NAMALWA (cell line): ENCODE results near the gene PLCL2.
"Not testable (repeated sequence)": the region's sequence is repeated elsewhere in the genome, so short reads cannot be mapped to it uniquely, and the experiment has no call there.

Experiments used
- DNase-seq: peaks from one replicate; pipeline ENCODE4 v3.0.0-alpha.2; 2015; ENCODE audit warnings: low spot score

PLCL2 gene

DNA sequence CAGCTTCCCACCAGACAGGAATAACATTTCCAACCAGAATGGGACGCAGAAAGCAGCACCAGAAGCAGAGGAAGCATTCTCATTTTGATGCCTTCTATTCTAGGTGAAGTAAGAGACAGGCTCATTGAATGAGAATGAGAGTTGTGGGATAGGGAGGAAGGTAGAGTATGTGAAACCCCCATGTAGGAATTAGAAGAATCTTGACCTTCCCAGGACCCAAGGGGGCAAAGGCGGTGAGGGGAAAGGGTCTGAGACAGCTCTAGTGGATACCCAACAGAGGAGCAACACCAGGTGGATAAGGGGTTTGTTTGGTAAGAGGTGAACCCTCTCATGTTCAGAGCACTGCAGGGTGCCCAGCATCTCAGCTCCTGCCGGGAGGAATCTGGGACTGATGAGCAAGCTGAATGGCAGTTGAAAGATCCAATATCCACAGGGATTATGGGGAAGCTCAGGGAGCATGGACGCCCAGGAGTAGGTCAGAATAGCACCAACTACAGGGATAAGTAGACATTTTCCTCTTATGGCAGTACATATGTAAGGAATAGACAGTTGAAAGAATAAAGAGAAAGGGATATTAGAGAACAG is 77.0 kb downstream of the PLCL2 start:
- DNase-seq = no peak

DNA sequence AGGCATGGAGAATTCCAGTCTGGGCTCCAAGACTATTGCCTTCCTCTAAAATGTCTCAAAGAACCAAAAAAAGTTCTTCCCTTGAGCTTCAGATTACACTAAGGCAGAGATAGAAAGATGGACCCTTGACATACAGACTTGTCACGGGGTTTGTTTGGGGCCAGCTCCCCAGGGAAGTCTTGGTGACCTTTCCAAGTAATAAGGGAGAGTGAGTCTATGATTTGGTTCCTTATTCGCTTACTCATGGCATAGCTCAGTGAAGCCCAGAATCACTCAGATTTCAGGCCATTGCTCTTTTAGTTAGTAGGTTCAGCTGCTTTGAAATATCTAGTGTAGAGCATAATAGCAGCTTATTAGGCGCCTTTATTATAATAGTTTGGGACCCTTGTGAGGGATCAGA is 90.3 kb downstream of the PLCL2 start:
- no peak for DNase-seq

DNA sequence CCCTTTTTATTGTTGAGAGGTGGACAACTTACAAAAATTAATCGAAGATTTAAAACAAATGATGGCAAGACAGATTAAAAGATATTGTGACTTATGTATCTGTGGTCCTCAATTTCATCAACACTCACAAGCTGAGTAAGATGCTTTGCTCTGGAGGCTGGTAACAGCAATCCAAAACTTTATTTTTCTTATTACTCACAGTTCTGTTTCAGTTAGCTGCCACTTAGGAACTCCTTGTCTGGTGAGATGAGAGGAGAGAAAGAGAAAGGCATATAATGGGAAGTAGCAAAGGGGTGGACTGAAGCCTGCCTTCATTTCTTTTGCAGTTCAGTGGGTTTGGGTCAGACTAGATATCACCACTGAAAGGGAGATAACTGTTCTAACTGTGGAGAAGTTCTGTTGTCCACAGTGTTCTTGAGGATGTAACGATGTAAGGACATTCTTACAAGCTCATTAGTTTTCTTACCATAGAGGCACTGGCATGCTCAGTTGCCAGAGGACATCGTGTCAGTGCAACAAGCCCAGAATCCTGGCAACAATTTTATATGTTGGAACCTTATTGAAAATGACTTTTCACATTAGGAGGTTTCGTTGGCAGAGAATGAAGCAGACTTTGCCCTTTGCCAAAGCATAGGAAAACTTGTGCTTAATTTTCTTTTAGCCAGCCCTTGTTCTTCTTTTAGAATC is 93.6 kb downstream of the PLCL2 start:
- no peak for DNase-seq

DNA sequence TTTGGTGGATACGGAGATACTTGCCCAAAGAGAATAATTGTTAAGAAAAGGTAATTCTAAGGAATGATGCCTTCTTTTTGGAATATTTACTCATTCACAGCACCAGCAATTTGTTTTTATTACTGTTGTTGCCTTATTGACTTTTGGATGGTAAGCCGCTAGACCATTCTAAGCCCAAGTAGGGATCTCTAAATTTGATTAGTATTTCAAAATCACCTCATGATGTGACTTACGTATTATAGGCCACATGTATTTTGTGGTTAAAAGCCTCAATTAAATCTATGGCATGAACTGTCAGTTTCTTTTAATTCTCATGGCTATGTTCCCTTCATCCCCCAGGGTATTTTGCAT is 94.1 kb downstream of the PLCL2 start:
- DNase-seq = no peak

DNA sequence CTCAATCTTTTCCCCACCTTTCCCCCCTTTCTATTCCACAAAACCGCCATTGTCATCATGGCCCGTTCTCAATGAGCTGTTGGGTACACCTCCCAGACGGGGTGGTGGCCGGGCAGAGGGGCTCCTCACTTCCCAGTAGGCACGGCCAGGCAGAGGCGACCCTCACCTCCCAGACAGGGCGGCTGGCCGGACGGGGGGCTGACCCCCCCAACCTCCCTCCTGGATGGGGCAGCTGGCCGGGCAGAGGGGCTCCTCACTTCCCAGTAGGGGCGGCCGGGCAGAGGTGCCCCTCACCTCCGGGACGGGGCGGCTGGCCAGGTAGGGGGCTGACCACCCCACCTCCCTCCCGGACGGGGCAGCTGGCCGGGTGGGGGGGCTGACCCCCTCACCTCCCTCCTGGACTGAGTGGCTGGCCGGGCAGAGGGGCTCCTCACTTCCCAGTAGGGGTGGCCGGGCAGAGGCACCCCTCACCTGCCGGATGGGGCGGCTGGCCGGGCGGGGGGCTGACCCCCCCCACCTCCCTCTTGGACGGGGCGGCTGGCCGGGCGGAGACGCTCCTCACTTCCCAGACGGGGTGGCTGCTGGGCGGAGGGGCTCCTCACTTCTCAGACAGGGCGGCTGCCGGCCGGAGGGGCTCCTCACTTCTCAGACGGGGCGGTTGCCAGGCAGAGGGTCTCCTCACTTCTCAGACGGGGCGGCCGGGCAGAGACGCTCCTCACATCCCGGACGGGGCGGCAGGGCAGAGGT is 95.2 kb downstream of the PLCL2 start:
- not testable (repeated sequence) for DNase-seq

DNA sequence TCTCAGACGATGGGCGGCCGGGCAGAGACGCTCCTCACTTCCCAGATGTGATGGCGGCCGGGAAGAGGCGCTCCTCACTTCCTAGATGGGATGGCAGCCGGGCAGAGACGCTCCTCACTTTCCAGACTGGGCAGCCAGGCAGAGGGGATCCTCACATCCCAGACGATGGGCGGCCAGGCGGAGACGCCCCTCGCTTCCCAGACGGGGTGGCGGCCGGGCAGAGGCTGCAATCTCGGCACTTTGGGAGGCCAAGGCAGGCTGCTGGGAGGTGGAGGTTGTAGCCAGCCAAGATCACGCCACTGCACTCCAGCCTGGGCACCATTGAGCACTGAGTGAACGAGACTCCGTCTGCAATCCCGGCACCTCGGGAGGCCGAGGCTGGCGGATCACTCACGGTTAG is 95.8 kb downstream of the PLCL2 start:
- DNase-seq = not testable (repeated sequence)

DNA sequence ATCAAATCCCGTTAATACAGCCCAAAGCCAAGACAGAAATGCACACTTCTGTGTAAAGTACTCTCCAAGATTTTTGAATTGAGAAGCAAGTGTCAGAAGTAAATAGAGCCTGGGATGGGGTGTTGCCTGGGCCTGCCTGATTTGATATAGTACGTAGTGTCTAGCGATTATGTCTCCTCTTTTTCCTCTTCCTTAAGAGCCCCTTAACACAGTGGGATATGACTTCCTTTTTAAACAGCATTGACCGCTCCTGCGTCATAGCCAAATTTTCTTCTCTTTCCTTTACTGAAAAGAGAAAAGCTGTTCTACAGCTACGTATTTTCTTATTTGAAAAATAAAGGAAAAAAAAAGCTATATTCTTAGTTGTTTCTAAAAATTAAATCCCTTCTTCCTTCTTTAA is 97.7 kb downstream of the PLCL2 start:
- DNase-seq = no peak

DNA sequence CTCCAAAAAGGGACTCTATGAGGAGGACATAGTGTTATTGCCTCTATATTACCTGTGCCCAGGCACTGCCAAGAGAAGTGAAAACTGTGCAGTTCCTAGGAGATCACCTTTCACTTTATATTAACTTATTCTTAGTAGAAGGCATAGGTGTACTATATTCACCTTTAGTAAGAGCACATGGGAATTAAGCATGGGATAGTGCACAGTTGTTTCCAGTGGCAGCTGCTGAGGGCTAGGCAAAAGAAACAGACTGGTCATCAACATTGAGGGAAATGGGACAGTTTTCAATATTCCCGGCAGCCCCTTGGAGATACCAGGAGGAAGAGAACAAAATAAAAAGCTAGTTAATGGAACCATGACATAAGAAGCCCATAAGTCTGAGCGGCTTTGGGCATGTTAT is 100.9 kb downstream of the PLCL2 start:
- no peak for DNase-seq

DNA sequence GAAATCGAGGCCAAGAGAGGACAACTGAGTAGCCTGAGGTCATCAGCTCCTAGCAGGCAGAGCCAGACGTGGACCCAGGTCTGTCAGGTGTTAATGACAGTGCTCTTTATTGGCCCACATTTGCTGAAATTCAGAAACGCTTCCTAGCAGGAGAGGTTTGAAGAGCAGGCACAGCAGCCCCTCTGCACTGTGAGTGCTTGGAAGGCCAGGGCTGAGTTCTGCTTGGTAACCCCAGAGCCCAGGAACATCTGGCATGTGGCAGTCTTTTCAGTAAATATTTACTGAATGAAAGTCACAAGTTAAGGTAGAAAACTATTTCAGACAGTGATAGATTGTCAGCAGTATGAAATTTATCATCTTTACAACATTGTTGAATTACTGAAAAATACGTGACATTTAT is 102.4 kb downstream of the PLCL2 start:
- no peak for DNase-seq

DNA sequence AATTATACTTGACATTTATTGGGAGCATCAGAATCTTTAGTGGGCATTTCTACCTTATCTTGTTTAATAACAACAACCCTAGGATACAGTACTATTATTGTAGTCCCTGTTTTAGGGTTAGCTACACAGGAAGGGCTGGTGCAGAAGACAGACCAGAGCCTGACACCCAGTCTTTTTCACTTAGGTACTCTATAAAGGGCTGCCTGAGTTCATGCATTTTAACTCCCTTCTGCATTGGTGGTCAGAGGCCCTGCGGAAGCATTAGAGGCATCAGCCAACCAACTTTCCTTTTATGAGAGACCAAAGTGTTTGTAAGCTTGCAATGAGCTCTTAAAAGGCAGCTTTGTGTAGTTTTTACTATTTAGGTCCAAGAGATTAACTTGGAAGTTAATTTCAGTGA is 105.4 kb downstream of the PLCL2 start:
- no peak for DNase-seq

DNA sequence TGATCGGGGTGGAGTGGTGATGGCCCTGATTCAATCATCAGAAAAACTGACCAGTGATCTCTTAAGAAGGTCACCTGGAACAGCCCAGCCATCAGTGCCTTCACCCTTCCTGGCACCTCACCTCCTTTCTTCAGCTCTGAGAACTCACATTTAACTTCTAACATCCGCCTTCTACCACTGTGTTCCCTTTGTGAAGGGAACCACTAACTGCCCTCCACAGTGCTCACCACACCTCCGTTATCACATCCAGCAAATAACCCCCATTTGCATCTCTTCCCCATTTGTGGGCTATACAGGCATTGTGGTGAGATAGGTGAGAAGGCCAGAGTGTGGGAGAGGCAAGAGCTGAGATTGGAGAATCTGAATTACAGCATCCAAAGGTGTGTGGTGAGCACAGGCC is 107.4 kb downstream of the PLCL2 start:
- DNase-seq = no peak

DNA sequence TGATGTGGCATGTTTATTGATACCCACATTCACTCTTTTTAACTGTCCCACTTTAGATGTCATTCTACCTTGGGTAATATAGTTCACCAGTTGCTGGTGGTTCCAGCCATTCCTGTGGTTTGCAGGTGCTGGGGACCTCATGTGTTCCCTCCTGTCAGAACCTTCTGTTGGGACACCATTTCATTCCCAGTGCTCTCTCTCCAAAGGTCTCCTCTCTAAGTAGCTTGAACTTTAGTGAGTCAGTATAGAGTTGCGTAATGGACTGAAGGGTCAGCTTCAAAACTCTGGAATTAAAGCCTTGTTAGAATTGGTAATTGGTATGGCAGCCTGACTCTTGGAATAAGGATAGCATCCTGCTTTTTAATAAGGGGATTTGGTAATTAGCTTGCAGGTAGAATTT is 108.5 kb downstream of the PLCL2 start:
- no peak for DNase-seq

DNA sequence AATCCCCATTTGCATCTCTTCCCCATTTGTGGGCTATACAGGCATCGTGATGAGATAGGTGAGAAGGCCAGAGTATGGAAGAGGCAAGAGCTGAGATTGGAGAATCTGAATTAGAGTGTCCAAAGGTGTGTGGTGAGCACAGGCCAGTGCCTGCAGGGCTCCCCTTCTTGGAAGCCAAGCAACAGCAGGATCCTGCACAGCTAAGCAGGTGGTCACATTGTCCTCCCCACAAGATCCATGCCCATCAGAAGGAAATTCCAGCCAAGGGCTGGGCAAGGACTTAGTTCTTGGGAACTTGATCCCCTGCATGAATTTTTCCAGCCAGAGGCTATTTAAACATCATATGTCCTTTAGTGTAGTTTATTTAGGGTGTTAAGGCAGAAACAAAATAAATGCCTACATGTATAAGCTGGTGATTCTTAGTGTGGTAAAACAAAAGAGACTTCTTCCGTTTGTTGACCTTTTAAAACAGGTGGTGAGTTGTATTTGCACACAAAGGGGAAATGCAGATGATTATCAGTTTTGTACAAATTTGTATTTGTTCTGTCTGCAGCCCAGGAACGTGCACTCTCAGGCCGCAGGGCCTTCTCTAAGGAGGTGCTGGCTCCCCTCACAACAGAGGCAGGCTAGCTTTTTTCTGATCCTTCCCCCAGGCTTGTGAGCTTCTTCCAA is 110.2 kb downstream of the PLCL2 start:
- no peak for DNase-seq

DNA sequence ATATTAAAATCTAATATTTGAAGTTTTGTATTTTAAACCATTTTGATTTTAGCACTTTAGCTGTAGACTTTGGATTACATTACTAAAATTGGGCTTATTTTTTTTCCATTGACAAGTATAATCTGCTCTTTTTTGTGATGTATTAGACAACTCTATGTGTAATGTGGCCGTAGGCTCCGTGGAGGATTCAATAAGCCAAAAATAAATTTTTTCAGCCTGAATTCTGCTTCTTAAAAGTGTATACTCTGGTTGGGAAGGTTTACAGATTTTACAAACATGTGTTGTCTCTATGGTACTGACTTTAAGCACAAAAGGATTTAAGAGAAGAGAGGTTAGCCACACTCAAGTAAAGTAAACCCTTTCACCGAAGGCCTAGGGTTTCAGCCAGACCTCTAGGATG is 110.8 kb downstream of the PLCL2 start:
- no peak for DNase-seq

DNA sequence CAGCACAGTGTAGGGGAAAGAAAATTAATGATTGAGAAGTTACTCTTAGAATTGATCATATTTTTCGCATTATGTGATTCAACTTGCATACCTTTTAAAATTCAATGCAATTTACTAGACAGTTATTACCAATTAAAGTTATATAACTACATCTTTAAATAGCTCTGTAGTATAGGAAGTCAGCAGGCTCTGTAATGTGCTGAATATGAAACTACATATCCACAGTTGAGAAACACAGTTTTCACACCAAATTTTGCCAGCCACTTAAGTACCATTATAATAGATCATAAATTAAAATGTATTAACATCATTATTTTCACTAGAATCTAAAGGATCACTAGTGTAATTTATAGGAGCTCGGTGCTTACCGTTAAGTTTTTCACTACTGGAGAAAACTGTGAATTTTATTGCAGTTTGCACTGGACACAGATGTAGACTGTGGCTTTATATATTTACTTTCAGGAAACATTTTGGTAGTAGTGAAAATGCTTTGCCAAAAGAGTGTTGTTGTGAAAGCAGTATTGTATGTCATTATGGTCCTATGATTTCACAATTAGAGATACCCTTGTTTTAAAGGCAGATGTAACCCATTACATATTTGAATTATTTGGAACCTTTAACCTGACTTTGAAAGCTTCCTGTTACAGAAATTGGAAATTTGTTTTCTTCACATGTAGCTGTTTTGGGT is 113.6 kb downstream of the PLCL2 start:
- DNase-seq = no peak

DNA sequence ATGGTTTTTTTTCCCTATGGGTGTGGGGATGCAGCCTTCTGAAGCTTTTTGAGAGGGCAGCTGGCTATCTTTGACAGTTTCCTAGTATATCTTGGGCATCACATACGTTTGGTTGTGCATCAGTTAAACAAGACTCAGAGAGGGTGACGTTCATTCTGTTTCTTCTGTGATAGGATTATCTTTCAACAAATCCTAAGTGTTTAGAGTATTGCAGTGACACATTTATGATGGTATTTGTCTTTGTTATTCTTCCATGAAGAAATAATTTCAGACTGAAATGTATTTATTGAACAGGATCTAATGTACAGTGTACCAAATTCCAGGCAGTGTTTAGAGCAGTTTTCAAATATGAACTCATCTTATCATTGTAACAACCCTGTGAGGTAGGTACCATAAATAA is 114.4 kb downstream of the PLCL2 start:
- no peak for DNase-seq

DNA sequence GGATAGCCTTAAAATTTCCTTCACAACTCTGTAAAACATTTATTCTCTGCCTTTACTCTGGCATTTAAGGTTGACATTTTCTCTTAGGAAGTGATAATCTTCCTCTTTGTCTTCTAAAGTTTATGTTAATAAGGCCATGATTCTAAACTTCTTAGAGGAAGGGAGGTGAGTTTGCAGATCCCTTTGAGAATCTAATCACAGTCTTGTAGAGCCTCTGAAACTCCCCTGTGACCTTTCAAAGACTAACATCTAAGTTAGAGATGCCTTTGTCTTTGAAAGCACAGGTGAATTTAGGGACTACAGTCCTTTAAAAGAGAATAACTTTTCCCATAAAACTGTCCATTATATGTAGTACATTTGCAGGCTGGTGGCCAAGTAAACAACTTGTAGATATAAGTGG is 115.1 kb downstream of the PLCL2 start:
- no peak for DNase-seq

DNA sequence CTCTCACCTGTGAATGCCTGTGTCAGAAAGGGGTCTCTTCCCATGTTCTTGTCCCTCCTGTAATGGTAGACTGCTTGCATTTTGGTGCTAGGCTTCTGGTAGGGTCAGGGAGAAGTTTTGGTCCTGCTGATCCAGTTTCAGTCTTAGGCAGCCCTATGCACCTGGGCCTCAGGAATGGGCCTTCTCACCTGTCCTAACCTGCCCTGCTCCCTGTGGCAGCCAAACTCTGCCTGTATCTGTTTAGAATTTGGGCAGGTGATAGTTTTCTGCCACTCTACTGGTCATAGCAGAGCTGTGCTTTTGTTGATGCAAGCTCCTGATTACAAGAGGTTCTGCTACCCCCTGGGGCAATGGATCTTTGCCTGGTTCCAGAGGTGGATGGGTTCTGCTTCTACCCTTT is 118.7 kb downstream of the PLCL2 start:
- DNase-seq = no peak

DNA sequence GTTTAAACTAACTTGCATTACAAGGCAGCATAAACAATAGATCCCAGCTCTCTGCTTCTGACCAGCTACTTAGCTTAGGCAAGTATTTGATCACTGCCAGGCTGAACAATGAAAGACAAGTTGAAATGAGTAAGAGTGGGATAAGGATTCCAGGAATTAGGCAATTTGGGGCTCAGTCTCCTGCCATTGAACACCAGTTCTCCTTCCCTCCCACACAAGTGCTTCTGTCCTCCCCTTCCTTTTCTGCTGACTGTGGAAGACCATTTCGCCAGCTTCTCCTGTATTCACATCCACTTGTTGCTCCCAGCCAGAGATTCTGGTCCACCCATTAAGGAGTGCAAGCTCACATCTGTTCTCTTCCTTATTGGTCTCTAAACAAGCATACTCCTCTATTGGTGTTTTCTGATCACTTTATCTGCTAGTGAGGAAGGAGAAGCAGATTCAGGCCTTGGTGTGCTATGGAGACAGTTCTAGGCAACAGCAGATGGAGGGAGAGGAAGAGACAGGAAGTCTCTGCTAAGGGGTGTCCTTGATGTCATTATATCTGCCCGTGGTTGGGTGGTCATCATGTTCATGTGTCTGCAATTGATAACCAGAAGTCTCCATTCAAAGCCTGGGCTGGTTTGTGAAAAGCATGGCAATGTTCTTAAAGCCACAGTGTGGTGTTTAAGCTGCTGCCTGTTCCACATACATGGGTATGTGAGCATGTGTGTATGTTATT is 121.5 kb downstream of the PLCL2 start:
- peak; percentile 17 for DNase-seq

DNA sequence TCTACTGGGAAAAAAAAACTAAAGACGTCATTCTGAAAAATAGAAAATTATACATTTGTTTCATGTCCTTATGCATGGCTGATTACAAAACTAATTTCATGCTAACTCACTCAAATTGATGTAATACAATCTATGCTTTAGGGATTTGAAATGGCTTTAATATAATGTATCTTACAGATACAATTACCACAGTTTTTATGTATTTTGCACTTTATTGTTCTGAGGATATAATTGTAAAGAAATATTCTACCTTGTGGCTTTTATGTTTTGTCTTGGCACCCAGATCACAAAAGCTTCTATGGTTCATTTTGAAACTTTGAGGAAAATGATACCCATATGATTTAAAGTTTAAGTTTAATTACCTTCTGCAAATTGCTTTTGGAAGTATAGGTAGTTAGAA is 122.5 kb downstream of the PLCL2 start:
- no peak for DNase-seq

DNA sequence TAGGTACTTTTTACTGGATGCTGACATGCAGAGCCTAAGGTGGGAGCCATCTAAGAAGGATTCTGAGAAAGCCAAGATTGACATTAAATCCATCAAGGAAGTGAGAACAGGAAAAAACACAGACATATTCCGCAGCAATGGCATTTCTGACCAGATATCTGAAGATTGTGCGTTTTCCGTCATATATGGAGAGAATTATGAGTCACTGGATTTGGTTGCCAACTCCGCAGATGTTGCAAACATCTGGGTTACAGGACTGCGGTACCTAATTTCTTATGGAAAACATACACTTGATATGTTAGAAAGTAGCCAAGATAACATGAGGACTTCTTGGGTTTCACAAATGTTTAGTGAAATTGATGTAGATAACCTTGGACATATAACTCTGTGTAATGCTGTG is 125.1 kb downstream of the PLCL2 start:
- no peak for DNase-seq
